Esophagus squamous epithelium (tissue), 4 donors: ENCODE results near the gene MYH7.

Experiments used
- POLR2A ChIP-seq, 4 donors: fragments of 450-650 bp; IDR thresholded peaks; one replicate each; pipeline ENCODE4 v1.6.1; 2017; ENCODE audit warnings: antibody characterized with exemption in 4 of 4, mild to moderate bottlenecking in 4 of 4, moderate library complexity in 3 of 4
- TF ChIP-seq, protein P1 (sequence below), 6 experiments: fragments of 450-650 bp in 4 of 6; fragments of 200-600 bp in 2 of 6; sonication (generic) in 2 of 6; IDR thresholded peaks; one replicate each; pipeline ENCODE4 v1.5.1; 2016 to 2019; ENCODE audit warnings: antibody characterized with exemption in 6 of 6, mild to moderate bottlenecking in 4 of 6, moderate library complexity in 4 of 6

GRCh38 chr14:23430016-23430722 lies 5.3 kb downstream of the MYH7 start:
- TF ChIP-seq, protein P1, sequence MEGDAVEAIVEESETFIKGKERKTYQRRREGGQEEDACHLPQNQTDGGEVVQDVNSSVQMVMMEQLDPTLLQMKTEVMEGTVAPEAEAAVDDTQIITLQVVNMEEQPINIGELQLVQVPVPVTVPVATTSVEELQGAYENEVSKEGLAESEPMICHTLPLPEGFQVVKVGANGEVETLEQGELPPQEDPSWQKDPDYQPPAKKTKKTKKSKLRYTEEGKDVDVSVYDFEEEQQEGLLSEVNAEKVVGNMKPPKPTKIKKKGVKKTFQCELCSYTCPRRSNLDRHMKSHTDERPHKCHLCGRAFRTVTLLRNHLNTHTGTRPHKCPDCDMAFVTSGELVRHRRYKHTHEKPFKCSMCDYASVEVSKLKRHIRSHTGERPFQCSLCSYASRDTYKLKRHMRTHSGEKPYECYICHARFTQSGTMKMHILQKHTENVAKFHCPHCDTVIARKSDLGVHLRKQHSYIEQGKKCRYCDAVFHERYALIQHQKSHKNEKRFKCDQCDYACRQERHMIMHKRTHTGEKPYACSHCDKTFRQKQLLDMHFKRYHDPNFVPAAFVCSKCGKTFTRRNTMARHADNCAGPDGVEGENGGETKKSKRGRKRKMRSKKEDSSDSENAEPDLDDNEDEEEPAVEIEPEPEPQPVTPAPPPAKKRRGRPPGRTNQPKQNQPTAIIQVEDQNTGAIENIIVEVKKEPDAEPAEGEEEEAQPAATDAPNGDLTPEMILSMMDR (IDR thresholded peaks at IDR 0.05), result no peak
- TF ChIP-seq POLR2A (IDR thresholded peaks at IDR 0.05), result no peak
